Stimulated activated naive CD8-positive, alpha-beta T cell treated with anti-CD3 and anti-CD28 coated beads, Interleukin-15, Interleukin-2, amounts not matched to agents 100 U/mL and 50 U/mL, for 24 hours (primary cell): ENCODE results near the gene NHSL1.
A peak's percentile ranks its signal among the peaks of the same experiment; 100 is the strongest.
"Not testable (repeated sequence)": the region's sequence is repeated elsewhere in the genome, so short reads cannot be mapped to it uniquely, and the experiment has no call there.

Source experiments
- ATAC-seq: fragments of 150-1000 bp; cut with Tn5 transposase; one replicate; pipeline ENCODE4 v1.10.0; 2021
- DNase-seq: peaks from one replicate; pipeline ENCODE4 v3.0.0; 2021

NHSL1 gene

DNA sequence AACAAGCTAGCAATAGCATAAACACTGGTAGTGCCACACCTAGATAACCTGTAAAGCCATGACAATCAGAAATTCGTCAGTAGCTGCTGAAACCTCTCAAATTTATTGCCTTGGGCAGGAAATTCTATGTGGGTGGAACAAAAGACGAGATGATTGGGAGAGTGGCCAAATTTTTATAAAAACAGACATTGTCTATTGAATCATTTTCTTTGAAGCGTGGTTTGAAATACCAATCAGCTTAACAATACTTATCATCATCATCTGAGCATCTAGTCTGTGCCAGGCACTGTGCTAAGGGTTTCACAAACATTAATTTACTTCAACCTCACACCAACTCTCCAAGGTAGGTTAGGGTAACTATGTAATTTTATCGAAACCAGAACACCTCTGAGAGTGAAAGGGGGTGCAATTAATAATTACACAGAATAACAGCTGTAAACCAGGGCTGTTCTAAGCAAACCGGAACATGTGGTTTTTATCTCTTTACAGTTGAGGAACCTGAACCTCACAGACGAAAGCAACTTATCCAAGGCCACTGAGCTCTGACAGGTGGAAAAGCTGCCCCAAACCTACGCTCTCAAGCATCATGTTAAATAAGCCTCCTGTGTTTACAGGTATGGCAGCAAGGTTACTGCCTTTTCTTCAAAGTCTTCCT lies 43.4 kb downstream of the NHSL1 start:
- DNase-seq = no peak
- ATAC-seq = peak; percentile 48

DNA sequence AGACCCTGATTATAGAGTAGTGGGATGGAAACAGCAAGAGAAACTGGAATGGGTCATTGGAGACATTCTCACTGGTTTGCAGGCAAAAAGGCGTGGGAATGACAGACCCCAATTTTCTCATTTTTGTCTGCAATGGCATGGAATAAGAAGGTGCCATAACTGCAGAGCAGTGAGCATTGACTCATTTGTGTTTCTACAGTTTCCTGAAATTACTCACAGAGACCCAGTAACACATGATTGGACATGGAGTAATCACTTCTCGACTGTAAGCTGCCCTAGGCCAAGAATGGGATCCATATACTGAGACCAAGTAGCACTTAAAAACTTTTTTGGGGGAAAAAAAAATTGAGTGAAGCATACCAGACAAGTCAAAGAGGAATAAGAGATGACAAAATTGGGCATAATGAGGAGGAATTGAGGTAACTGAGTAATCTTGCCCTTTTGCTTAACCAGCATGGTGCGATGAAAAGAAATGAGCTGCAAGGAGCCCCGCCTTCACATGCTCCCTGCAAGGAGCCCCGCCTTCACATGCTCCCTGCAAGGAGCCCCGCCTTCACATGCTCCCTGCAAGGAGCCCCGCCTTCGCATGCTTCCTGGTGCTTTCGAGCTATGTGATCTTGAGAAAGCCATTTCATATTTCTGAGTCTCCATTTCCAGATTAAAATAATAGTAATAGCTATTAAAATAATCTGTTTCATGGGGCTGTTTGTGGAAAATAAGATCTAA lies 44.1 kb downstream of the NHSL1 start:
- ATAC-seq (peak; percentile 82), DNase-seq (peak; percentile 56)

- DNase-seq = no peak
- ATAC-seq = no peak
Observed at GRCh38 chr6:138451043-138451442, 48.3 kb downstream of the NHSL1 start.

DNA sequence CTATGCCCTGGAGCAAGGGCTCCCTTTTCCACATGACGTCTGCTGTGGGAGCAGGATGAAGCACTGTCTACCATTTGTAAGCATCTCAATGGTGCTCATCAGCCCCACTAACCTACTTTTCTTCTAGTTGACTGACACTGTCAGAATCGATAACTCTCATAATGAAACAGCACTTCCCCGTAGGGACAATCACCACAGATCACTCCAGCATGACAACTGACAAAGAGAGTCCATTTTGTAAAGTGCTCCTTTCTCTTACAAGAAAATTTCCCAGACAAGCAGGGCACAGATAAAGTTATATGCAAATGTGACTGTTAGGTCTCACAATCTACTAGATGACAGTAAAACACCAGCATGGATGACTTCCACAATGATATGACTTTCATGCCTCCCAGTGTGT lies 48.8 kb downstream of the NHSL1 start:
- no peak for DNase-seq
- no peak for ATAC-seq

- no peak for DNase-seq
Observed at GRCh38 chr6:138446821-138447220, 52.5 kb downstream of the NHSL1 start.

GRCh38 chr6:138443979-138444378 lies 55.3 kb downstream of the NHSL1 start:
- DNase-seq (no peak), ATAC-seq (no peak)

More at GRCh38 chr6:138446821-138447220, 52.5 kb downstream of the NHSL1 start:
- no peak for ATAC-seq

- DNase-seq (no peak), ATAC-seq (no peak)
Observed at GRCh38 chr6:138442663-138443062, 56.6 kb downstream of the NHSL1 start.

- DNase-seq (no peak), ATAC-seq (no peak)
Observed at GRCh38 chr6:138441965-138442364, 57.3 kb downstream of the NHSL1 start.

GRCh38 chr6:138440758-138441357 lies 58.4 kb downstream of the NHSL1 start:
- no peak for ATAC-seq

GRCh38 chr6:138440296-138440695 lies 59.0 kb downstream of the NHSL1 start:
- DNase-seq (no peak), ATAC-seq (no peak)

More at GRCh38 chr6:138440758-138441357, 58.4 kb downstream of the NHSL1 start:
- DNase-seq = no peak

- ATAC-seq (no peak), DNase-seq (no peak)
Observed at GRCh38 chr6:138439546-138439945, 59.7 kb downstream of the NHSL1 start.

DNA sequence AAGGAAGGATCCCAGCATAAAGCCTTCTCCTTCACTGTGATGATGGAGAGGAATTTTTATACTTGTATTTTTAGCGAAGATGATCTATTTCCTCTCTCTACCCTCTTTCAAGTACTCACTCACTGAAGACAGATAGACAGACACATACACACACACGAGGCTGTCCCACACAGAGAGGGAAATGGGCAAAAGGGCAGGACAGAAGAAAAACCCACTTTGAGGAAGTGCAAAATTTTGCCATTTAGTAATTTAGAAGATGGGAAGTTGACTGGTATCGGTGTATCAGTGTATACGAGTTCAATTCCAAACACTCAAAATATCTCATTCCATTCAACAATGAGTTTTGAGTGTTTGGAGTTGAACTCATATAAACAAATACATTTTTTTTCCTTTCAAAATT lies 64.4 kb downstream of the NHSL1 start:
- no peak for ATAC-seq

GRCh38 chr6:138434096-138434495 lies 65.2 kb downstream of the NHSL1 start:
- DNase-seq (no peak), ATAC-seq (no peak)

More for the DNA sequence above, 64.4 kb downstream of the NHSL1 start:
- no peak for DNase-seq

DNA sequence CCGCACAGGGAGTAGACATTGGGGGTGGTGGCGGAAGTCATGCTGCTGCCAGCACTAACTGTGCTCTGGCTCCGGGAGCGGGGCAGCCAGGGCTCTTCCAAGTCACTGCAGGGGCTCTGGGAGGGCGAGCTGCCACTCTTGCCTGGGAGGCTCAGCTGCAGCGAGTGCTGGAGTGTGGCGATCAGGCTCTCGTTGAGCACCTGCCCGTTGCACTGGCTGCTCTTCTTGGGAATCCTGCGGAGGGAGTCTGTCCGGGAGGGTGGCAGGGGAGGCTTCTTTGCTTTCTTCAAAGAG lies 67.3 kb downstream of the NHSL1 start:
- ATAC-seq = no peak
- no peak for DNase-seq

DNA sequence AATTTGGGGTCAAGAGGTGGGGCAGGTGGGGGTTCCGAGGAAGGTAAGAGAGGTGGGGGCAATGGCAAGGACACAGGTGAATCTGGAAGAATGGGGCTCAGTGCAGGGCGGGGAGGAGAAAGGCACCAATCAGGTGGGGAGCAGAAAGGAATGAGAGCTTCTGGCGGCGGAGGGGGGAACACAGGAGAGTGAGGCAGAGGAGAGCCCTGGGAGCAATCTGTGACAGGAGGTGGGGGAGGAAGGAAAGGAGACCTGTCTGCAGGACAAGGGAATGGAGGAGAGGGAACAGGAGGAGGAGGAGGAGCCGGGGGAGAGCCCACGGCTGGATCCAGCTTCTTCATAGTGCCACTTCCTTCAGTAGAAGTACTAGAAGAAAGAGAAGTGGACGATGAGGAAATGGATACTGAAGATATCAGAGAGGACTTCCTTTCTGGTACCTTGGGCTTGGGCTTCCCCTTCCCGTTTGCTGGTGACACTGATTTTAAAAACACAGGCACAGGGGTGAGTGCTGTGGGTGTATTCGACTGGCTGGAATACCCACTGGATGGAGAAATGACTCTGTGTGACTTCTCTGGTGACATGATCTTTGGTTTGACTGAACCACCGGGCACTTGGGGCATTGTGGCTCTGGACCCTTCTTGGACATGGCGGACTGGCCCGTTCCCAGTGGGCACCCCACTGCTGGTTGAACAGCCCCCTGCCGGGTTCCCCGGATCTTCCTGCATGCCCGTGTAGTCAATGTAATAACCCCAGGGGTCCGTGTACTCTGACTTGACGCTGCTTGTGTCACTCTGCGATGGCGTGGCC lies 67.8 kb downstream of the NHSL1 start:
- DNase-seq (no peak), ATAC-seq (no peak)

DNA sequence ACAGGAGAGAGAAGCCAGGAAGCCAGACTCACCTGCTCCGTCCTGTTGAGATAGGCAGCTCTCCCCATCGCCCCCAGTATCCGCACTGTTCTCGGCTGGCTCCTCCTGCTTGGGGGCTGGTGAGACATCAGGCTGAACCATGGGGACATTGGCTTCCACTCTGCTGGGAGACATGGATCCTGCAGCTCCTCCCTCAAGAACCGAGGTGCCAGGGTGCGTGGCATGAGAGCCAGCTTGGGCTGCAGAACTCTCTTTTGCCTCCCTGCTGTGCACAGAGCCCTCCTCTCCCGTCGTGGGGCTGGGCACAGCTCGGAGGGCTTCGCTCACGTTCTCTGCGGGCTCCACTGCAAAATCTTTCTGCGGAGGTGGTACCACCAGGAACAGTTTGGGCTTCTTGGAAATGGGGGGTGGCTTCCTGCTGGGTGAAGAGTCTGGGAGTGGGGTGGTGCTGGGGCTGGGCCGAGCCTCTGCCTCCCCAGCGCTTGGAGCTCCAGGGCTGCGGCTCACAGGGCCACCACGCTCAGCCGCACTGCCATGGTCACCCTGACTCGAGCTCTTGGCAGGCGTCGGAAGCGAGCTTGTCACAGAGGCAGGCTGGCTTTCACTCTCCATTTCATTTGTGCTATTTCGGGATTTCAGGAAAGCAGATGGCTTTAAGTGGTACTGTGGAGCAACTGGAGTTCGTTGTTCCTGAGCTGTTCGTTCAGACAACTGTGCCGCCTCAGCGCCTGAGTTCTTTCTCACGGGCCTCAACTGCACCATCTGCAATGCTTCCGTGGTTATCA lies 68.7 kb downstream of the NHSL1 start:
- ATAC-seq (no peak), DNase-seq (no peak)

- no peak for ATAC-seq
- no peak for DNase-seq
Observed at GRCh38 chr6:138429761-138430160, 69.5 kb downstream of the NHSL1 start.

DNA sequence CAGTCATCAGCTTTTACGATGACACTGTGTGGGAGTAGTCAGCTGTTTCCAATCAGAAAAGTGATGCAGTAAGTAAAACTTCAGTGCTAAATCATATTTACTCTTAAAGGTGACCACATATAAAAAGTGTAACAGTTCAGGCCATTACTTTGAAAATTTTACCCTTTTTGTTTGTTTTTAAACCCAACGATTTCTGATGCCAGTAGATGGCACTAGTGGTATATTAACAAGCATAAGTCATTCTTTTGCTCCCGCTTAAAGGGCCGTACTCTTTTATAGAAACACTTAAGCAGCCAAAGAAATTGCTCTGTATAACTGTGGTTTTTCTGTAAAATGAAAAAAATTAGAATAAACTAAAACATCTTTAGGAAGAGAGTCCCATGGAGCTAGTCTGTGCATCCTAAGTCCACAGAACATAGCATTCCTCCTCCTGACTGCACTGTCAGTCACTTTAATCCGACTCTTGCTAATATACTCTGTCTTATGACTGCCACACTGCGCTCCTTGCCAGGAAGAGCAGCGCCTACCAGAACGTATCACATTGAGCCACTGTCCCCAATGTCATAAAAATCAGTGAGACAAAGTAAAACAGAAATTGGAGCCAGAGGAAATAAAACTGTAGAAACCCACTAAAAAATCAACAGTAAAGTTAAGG lies 70.2 kb downstream of the NHSL1 start:
- ATAC-seq (no peak), DNase-seq (no peak)

GRCh38 chr6:138427701-138428100 lies 71.6 kb downstream of the NHSL1 start:
- ATAC-seq = no peak
- no peak for DNase-seq

DNA sequence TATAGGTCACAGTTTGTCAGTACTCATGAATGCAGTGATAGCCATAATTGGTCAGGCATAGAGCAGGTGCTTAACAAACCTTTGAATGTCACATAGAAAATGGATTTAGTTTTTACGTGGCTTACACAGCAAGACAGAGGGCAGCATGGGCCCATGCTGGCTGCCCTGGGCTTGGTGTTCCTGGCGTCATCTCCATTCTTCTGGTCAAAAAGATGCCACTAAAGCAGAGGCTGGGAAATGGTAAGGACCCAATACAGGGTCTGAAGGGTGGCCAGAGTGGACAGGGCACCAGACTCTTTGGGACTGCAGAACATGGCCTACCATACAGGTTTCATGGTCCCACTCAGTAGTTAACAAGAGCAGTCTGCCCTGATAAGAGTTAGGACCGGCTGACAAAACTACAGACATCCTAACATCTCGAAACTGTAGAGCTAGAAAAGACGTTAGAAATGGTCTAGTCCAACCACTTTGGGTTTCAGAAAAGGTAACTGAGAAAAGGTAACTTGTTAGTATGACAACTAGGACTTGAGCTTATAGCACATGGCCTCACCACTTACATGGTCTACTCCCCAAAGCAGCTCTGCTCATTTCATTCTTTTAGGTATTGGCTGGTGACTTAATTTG lies 72.7 kb downstream of the NHSL1 start:
- ATAC-seq (no peak), DNase-seq (no peak)

DNA sequence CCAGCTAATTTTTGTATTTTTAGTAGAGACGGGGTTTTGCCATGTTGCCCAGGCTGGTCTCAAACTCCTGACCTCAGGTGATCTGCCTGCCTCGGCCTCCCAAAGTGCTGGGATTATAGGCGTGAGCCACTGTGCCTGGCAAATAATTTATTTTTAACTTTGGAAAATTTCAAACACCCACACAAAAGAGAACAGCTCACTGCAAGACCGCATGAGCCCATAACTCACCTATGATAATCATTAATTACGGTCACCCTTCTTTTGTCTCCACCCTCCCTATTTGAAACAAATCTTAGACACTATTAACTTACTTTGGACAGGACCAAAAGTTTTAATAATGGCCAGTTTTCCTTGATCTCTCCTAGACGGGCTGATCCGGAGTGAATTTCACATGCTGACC lies 74.0 kb downstream of the NHSL1 start:
- ATAC-seq = not testable (repeated sequence)

More for the DNA sequence above, 74.0 kb downstream of the NHSL1 start:
- DNase-seq = not testable (repeated sequence)
